Right hindlimb (tissue), 1 donor: ENCODE data around the gene LRRC75B.

ENCODE experiments used
- DNase-seq: peaks from one replicate; pipeline ENCODE4 v3.0.0-alpha.2; 2018

LRRC75B gene

DNA sequence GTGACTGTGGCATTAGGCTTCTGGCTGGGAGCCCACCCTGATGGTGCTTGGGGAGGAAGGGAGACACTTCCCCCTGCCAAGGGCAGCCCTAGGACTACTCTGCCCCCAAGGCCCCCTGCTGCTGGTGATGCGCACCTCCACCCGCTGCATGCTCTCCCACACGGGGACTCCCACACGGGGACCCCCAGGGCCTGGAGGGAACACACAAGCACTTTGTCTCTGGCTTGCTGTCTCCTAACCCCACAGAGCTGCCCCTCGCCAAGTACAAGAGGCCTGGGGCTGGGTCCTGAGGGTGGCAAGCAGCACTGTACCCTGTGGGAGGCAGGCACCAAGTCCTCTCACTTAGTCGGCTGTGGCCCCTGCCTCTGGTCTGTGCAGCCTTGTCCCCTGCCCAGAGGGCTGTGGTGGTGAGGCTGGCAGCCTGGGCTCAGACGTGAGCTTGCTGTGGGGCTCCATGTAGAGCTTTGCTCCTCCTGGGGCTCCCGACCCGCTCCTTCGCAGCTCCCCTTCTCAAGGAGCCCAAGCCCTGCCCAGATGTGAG, 7.9 kb downstream of the LRRC75B start:
- no peak for DNase-seq

- DNase-seq, result no peak
Observed at GRCh38 chr22:24584166-24584790, 8.6 kb downstream of the LRRC75B start.

DNA sequence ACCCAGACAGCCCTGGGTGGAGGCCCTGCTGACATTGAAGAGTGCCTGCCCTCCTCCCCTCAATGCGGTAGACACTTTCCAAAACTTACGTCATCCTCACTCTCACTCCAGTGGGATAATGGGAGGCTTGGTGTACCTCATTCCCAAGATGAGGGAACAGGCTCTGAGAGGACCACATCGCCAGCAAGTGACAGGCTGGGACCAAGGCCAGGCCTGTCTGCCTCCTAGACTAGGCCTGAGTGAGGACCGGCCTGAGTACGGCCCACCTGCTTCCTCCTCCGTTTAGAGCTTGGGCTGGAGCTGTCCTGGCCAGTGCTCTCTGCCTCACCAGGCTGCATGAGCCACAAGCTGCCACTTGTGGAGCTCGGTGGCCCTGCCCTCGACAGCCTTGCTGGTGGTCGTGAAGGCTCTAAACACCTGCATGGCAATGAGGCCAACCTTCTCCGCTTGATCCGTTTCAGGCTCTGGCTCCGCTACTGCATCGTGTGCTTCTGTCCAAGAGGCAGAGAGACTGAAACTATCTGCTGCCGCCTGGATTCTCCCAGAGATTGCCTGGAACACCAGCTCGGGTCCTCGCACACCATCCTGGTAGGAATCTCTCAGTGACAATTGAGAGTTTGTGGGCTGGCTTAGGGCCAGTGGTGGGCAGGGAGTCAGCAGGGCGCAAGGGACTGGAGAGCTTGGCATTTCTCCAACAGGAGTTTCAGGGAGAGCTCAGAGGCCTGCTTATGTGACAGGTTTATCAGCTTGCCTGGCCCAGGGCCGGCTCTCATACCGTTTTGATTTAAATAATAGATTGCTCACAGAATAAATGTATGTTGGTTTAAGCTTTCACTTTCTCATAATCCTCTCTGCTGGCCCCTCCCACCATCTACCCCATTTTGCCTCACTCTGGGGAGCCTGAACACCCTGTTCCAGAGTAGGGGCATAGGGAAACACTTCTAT, 9.4 kb downstream of the LRRC75B start:
- DNase-seq, result no peak

DNA sequence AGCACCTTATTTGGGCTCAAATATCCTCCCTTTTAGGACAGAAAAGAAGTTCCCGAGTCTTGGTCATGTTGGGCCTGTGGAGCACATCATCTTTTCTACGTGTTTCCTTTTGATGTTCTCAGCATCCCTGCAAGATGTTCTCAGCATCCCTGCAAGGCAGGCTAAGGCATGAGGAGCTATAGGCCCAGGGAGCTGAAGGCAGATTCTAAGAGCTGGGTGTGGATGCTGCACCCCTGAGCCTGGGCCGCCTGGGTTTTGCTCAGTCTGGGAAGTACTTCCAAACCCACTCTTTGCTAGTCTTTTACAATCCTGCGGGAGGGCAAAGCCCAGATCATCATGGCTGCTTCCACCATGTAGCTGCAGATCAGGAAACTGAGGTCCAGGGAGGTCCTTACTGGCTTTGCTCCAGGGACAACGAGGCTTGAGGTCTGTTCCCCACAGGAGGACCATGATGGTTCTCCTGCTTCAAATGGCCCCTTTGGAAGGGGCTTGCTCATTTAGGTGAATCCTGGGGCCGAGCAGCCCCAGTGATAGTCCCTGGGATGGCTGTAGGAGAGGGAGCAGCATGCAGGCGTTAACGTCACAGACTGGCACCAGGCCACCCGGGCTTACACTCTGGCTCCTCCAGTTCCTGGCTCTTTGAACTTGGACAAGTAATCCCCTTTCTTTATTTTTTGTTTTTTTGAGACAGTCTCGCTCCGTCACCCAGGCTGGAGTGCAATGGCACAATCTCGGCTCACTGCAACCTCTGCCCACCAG, 10.6 kb downstream of the LRRC75B start:
- DNase-seq, result no peak

- DNase-seq, result no peak
Observed at GRCh38 chr22:24580276-24580675, 12.6 kb downstream of the LRRC75B start.

GRCh38 chr22:24579258-24579601, 13.6 kb downstream of the LRRC75B start:
- DNase-seq, result no peak

GRCh38 chr22:24578355-24579257, 14.3 kb downstream of the LRRC75B start:
- DNase-seq, result no peak

DNA sequence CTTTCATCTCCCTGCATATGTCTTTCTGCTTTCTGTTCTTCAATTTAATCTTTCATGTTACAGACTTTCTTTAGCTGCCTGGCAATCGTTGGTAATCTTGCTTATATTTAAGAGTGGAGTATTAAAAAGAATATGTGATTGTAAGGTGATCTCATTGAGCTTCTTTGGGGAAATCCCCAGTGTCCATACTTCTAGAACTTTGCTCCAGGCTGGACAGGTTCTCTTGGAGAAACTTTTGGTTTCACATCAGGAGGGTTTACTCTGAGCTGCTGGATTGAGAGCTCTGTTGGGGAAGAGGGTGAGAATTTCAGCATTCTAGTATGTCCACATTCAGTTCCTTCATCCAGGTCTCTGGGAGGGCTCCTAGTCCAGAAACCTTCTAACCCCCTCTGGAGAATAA, 16.1 kb downstream of the LRRC75B start:
- DNase-seq, result no peak

GRCh38 chr22:24571266-24571665, 21.6 kb downstream of the LRRC75B start:
- no peak for DNase-seq

- no peak for DNase-seq
Observed at GRCh38 chr22:24567668-24568067, 25.2 kb downstream of the LRRC75B start.

- no peak for DNase-seq
Observed at GRCh38 chr22:24566899-24567511, 25.9 kb downstream of the LRRC75B start.

- no peak for DNase-seq
Observed at GRCh38 chr22:24565077-24565476, 27.8 kb downstream of the LRRC75B start.

GRCh38 chr22:24564376-24565058, 28.4 kb downstream of the LRRC75B start:
- no peak for DNase-seq

DNA sequence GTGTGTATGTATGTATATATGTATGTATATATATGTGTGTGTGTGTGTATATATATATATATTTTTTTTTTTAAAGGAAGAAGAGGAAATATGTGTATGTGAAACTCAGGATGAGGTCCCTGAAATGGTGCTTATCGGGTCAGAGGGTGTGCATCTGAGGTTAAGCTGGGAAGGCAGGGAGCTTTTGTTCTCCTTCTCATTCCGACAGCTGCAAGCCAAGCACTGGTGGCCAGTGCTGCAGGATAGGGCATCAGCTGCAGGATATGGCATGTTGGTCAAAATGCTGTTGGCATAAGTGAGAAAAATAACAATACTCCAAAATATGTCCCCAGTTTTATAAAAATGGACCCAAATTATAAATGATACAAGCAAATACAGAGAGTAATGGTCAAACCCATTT, 29.6 kb downstream of the LRRC75B start:
- DNase-seq, result no peak

- DNase-seq, result no peak
Observed at GRCh38 chr22:24559471-24559870, 33.4 kb downstream of the LRRC75B start.

DNA sequence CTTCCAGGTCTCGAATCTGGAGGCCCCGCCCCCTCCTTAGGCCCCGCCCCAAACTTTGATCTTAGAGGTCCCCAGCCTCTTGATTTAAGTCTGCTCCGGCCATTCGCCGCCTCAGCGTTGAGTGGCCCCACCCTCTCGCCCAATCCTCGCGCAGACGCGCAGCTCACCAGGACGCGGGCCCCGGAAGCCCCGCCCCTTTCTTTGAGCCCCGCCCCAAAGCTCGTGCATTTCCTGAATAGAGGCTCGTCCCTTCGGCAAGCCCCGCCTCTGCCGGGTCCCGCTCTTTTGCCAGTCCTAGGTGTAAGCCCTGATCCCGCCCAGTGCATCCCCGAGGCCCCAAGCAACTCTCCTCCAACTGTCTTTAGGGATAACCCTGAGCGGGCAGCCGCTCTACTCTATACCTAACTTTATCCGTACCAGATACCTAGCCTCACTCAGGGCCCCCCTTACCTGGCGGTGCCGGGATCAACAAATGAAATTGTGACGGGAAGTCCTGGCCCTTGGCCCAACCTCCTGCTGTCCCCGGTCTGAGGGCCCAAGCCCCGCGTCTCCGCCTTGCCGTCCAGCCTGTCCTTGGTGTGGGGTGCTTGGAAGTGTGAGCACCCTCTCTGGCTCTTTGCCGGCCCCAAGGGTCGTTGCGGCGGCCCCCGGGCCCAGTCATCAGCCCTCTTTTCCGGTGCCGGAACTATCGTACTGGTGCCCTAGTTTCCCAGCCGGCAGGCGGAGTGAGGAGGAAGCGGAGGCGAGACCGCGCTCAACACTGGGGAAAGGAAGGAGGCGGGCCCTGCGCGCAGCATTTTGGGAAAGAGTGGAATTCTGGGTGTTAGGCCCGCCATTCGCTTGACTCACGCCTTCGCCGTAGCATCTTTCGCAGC, 37.5 kb downstream of the LRRC75B start, which contains the start of gene SNRPD3:
SNRPD3 (plus strand) TSS at position 835 of the 875 bp plus-strand sequence. CDS start 1,676 bp downstream, outside the sequence.
- peak; percentile 100 for DNase-seq

GRCh38 chr22:24554313-24555164, 38.3 kb downstream of the LRRC75B start, which contains the start of gene GUCD1:
Gene GUCD1 (minus strand): TSS chr22:24555138. CDS start chr22:24554991, 147 bp downstream.
- no peak for DNase-seq

GRCh38 chr22:24553597-24554312, 39.1 kb downstream of the LRRC75B start:
- peak; percentile 24 for DNase-seq
